Measurements from ENCODE around the gene MASTL.

GRCh38 chr10:27157150-27157549 is 2.0 kb downstream of the MASTL start:
- TF ChIP-seq EZH2 (IDR thresholded peaks at IDR 0.05; ENCODE audit: low read depth) = no peak
- TF ChIP-seq, protein P1, sequence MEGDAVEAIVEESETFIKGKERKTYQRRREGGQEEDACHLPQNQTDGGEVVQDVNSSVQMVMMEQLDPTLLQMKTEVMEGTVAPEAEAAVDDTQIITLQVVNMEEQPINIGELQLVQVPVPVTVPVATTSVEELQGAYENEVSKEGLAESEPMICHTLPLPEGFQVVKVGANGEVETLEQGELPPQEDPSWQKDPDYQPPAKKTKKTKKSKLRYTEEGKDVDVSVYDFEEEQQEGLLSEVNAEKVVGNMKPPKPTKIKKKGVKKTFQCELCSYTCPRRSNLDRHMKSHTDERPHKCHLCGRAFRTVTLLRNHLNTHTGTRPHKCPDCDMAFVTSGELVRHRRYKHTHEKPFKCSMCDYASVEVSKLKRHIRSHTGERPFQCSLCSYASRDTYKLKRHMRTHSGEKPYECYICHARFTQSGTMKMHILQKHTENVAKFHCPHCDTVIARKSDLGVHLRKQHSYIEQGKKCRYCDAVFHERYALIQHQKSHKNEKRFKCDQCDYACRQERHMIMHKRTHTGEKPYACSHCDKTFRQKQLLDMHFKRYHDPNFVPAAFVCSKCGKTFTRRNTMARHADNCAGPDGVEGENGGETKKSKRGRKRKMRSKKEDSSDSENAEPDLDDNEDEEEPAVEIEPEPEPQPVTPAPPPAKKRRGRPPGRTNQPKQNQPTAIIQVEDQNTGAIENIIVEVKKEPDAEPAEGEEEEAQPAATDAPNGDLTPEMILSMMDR (conservative IDR thresholded peaks at IDR 0.05) = no peak
